ENCODE data around the gene TRMO.

The TRMO gene

DNA sequence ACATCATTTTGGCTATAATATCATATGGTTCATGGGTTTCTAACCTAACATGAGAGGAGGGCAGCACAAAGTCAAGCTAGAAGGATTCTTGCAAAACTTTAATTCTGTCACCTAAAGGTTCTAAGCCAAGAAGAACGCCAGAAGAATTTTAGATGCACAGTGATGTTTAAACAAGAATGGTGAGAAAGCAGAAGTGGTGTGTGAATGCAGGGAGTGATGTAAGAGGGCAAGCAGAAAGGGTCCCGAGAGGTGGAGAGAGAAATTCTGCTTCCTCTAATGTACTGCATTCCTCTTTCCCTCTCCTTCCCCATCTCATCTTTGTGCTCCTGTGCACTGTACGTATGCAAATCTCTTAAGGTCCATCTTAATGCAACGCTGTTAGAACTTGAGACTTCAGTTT lies 2.1 kb upstream of the TRMO start:
- H3K4me3 ChIP-seq (ENCODE audit: low read depth, low read length): no peak overlapping the region
- no peaks in the 10 kb centered on the region for H3K36me3 ChIP-seq (replicated peaks)
- in situ Hi-C loops (cut with HindIII; ENCODE audit: low pct_ligation_motif_present, low sequenced_read_pairs): loop anchor here (25.0 kb wide), 1 partner anchor 212 kb away; no protein-coding TSS in a partner anchor
- TF ChIP-seq, protein P1, sequence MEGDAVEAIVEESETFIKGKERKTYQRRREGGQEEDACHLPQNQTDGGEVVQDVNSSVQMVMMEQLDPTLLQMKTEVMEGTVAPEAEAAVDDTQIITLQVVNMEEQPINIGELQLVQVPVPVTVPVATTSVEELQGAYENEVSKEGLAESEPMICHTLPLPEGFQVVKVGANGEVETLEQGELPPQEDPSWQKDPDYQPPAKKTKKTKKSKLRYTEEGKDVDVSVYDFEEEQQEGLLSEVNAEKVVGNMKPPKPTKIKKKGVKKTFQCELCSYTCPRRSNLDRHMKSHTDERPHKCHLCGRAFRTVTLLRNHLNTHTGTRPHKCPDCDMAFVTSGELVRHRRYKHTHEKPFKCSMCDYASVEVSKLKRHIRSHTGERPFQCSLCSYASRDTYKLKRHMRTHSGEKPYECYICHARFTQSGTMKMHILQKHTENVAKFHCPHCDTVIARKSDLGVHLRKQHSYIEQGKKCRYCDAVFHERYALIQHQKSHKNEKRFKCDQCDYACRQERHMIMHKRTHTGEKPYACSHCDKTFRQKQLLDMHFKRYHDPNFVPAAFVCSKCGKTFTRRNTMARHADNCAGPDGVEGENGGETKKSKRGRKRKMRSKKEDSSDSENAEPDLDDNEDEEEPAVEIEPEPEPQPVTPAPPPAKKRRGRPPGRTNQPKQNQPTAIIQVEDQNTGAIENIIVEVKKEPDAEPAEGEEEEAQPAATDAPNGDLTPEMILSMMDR (IDR thresholded peaks at IDR 0.05; ENCODE audit: low read depth, low read length, missing control alignments): no peak
- peaks cover 20% of the 10 kb centered on the region for H3K27me3 ChIP-seq (replicated peaks)
- DNase-seq: no peak
- no peak overlapping the region for H3K27ac ChIP-seq

DNA sequence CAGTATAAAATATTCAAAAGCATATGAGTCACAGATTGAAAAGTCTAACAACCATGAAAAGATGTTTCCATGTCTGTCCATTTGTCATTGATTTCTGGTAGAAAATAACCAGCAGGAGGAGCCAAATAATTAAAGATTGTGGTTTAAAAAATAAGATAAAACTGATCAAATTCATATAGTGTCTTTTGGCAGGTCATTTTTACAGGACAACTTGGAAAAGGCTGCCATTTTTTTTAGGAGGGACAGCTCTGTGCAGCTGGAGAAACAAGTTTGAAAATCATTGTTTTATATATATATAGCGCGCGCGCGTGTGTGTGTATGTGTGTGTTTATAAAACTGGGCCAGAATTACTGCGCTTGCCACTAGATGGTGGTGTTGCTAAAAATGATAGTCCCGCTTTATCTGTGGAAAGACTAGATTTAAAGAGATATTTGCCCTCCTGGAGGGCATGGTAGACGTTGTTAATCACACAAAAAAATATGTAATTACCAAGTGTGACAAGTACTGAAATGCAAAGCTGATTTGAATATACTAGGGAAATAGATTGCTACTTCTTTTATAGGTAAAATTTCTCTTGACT lies 1.3 kb upstream of the TRMO start:
- Histone ChIP-seq H3K4me3 (ENCODE audit: low read depth, low read length) (peak overlapping the region; percentile 35), H3K36me3 (replicated peaks) (no peaks in the 10 kb centered on the region), H3K27me3 (replicated peaks) (peaks cover 12% of the 10 kb centered on the region), H3K27ac (no peak overlapping the region)
- in situ Hi-C loops (cut with HindIII; ENCODE audit: low pct_ligation_motif_present, low sequenced_read_pairs): loop anchor here (25.0 kb wide), 1 partner anchor 211 kb away; no protein-coding TSS in a partner anchor
- TF ChIP-seq, protein P1 (IDR thresholded peaks at IDR 0.05; ENCODE audit: low read depth, low read length, missing control alignments): peak; percentile 75
- DNase-seq: peak; percentile 84

DNA sequence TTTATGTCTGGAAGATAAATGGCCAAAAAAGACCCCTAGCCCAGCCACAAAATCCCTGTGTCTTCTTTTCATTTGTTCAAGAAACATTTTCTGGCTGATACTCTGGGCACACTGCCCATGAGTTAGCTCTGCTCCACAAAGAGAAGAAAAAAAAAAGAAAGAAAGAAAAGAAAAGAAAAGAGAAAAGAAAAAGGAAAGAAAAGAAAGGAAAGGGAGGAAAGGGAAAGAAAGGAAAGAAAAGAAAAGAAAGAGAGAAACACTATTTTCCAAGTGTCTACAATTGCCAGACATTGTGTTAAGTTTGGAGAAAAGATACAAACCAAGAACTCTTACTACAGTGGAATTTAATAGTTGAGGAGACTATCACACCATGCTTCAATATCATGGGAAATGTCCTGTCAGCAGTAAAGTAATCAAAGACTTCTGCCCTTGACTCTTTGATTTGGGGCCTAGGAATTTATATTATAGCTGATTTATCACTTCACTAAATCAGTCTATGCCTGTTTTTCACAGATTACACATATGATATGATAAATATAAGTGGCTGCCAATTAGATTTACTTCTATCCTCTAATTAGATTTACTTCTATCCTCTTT lies 3.0 kb downstream of the TRMO start:
- H3K36me3 ChIP-seq (replicated peaks): no peaks in the 10 kb centered on the region
- no peak overlapping the region for H3K27ac ChIP-seq
- no peak overlapping the region for H3K4me3 ChIP-seq (ENCODE audit: low read depth, low read length)
- in situ Hi-C loops (cut with HindIII; ENCODE audit: low pct_ligation_motif_present, low sequenced_read_pairs): loop anchor here (25.0 kb wide), 1 partner anchor 207 kb away; no protein-coding TSS in a partner anchor
- TF ChIP-seq, protein P1 (IDR thresholded peaks at IDR 0.05; ENCODE audit: low read depth, low read length, missing control alignments): no peak
- no peak for DNase-seq
- H3K27me3 ChIP-seq (replicated peaks): no peaks in the 10 kb centered on the region

DNA sequence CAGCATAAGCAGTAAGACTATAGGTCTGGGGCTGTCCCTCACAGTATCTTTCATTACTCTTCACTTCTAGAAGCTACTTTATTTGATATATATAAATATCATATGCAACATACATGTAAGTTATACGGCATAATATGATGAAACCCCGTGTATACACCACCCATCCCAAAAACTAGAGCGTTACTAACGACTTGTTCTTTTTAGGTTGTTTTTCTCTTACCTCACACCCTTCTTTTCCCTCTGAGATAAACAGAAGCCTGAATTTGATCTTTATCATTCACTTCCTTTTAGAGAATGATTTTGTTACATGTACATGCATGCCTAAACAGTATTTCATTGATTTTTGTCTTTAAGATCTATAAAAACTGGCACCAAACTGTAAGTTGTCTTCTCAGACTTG lies 3.7 kb downstream of the TRMO start:
- H3K27ac ChIP-seq: no peak overlapping the region
- no peaks in the 10 kb centered on the region for H3K27me3 ChIP-seq (replicated peaks)
- H3K4me3 ChIP-seq (ENCODE audit: low read depth, low read length): no peak overlapping the region
- no peaks in the 10 kb centered on the region for H3K36me3 ChIP-seq (replicated peaks)
- DNase-seq: no peak
- in situ Hi-C loops (cut with HindIII; ENCODE audit: low pct_ligation_motif_present, low sequenced_read_pairs): loop anchor here (25.0 kb wide), 1 partner anchor 206 kb away; no protein-coding TSS in a partner anchor
- TF ChIP-seq, protein P1 (IDR thresholded peaks at IDR 0.05; ENCODE audit: low read depth, low read length, missing control alignments): no peak

DNA sequence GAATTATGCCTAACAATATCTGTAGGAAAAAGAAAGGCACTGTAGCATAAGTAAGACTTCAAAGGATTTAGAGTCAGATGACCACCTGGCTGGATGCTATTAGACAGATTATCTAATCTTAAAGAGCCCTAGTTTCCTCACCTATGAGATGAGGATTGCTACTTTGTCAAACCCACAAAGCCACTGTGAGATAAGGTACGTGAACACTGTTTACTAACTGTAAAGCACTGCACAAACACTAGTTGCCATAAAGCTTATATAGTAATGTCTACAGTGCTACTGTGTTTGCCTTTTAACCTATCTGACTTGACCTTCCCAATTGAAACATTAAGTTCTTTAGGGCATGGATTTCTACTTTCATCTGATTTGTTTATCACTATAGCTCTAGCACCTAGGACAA lies 10.3 kb downstream of the TRMO start:
- Histone ChIP-seq H3K36me3 (replicated peaks) (peaks cover 8% of the 10 kb centered on the region), H3K4me3 (ENCODE audit: low read depth, low read length) (no peak overlapping the region), H3K27ac (no peak overlapping the region), H3K27me3 (replicated peaks) (no peaks in the 10 kb centered on the region)
- DNase-seq: no peak
- TF ChIP-seq, protein P1 (IDR thresholded peaks at IDR 0.05; ENCODE audit: low read depth, low read length, missing control alignments): no peak
- in situ Hi-C loops (cut with HindIII; ENCODE audit: low pct_ligation_motif_present, low sequenced_read_pairs): loop anchor here (25.0 kb wide), 1 partner anchor 200 kb away; no protein-coding TSS in a partner anchor
